HG03045 (cell line): ENCODE measurements around the gene DCTN4.

Source experiments
- ATAC-seq: cut with Tn5 transposase; IDR thresholded peaks from one replicate; pipeline ENCODE4 v1.9.1; 2021; ENCODE audit warnings: mild to moderate bottlenecking, moderate library complexity; ENCODE audit not compliant: unreplicated experiment

DCTN4 gene

DNA sequence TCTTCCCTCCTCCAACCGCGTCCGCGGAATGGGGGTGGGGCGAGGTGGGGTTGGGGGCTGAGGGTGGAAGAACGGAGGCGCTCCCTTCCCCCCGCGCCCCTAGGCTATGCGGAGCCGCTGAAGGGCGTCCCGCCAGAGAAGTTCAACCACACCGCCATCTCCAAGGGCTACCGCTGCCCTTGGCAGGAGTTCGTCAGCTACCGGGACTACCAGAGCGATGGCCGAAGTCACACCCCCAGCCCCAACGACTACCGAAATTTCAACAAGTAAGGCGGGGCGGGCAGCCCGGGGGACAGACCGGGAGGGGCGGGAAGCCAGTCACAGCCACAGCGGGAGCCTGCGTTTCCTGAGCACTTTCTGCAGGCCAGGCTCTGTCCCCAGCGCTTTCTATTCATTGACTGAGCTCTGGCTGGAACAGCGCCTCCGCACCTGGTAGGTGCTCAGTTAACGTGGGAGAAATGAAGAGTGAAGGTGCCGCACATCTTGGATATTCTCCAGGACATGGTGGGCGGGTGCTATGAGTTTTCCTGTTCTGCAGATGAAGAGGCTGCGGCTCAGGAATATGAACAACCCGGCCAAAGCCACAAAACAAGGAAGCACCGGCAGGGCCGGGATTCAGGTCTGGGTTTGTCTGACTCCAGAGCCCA, 86.5 kb downstream of the DCTN4 start:
- ATAC-seq: peak; percentile 58

GRCh38 chr5:150671509-150672236, 87.1 kb downstream of the DCTN4 start:
- peak; percentile 13 for ATAC-seq

DNA sequence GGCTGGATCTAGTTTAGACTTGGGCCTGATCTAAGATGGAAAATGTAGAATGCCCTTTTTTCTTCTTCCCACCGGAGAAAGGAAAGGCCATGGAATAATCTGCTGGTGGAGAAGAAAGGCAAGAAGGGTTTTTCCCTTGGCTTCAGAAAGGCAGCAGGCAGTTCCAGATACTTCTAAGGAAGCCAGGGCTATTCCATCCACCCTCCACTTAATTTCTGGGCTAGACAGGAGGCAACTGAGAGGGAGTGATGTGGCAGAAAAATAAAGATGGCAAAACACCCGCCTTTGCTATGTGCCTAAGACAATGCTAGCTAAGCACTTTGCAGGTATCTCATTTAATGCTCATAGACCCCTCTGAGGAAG, 87.9 kb downstream of the DCTN4 start:
- ATAC-seq: no peak

DNA sequence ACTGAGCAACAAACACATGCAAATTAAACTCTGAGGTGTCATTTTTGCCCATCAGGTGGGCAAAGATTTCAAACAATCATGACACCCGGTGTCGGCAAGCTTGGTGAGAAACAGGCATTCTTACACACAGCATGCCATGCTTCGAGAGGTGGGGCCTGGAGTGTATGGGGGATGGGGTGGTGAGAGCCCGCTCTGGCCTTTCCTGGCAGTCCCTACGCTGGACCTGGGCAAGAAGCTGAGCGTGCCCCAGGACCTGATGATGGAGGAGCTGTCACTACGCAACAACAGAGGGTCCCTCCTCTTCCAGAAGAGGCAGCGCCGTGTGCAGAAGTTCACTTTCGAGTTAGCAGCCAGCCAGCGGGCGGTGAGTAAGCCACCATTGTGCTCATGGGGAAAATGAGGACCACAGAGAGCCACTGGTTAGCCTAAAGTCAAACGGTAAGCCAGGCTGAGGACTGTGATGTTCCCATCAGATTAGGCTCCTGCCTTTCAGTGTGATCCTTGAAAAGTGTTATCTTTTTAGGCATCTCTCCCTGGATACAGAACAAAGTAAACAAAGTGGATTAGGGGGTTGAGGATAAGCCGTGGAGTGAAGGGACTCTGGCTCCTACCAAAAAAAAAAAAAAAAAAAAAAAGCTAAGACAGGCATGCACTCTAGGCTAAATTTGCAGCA, 88.4 kb downstream of the DCTN4 start:
- ATAC-seq: no peak

- ATAC-seq: no peak
Measured at GRCh38 chr5:150665044-150665443, 93.8 kb downstream of the DCTN4 start.

DNA sequence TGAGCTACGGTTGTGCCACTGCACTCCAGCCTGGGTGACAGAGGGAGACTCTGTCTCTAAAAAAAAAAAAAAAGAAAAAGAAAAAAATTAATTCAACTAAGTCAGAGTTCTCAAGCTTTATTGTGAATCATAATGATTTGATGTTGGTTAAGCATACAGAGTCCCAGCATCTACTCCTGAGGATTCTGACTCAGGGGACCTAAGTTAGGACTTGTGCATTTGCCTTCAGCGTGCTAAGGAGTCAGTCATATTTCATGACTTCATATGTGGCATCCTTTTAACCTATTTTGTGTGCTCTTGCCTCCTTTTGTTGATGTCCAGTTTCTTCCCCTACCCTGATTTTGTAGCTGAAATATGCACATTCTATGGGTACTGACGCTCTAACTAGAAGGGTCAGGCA, 94.9 kb downstream of the DCTN4 start:
- no peak for ATAC-seq

DNA sequence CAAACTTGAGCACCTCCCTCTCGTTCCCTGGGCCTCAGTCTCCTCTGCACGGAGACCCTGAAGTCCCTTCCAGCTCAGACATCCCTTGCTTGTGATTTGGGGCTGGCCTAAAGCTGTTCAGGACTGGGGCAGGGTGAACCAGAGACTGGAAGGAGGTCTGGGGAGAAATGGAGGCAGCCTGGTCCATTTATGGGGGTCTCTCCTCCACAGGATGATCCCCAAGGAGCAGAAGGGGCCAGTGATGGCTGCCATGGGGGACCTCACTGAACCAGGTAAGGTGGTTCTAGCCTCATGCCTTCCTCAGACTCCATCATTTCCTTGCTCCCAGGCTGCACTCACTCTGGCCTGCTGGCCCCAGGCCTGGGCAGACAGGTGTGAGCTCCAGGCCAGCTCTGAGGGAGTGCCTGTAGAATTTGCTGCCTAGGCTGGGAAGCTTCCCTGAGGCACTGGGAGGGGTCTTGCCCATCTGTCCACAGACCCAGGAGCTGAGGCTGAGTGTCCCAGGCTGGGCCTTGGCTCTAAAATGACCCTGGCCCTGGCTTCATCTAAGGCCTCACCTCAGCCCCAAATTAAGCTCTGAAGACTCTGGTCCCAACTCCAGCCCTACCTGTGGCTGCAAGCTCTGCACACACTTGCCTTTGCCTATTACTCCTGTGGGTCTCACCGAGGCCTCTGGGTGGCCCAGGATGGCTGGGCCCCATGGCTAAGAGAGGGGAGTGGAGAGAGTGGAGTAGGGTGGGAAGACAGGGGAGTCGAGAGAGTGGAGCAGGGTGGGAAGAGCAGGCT, 95.9 kb downstream of the DCTN4 start:
- ATAC-seq: no peak

GRCh38 chr5:150661821-150662596, 96.8 kb downstream of the DCTN4 start:
- ATAC-seq: no peak

DNA sequence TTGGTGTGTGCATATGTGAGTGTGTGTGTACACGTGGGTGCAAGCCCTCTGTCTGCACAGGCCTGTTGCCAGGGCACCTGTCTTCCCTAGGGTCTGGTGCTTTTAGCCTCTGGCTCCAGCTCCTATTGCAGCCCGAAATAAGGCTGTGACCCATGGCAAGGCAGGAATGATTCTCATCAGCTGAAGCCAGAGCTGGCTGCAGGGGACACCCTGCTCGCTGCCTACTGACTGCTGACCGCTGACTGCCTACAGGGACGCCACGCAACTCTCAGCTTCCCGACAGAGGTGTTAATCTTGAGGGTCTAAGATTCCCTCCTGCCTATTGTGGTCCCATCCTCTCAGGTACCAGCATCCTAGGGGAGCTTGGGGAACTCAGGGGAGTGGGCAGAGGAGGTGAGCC, 97.7 kb downstream of the DCTN4 start, which contains the start of gene MYOZ3:
MYOZ3 (plus strand) TSS at position 166 of the 400 bp plus-strand sequence. CDS start 1,691 bp downstream, outside the sequence.
- no peak for ATAC-seq

DNA sequence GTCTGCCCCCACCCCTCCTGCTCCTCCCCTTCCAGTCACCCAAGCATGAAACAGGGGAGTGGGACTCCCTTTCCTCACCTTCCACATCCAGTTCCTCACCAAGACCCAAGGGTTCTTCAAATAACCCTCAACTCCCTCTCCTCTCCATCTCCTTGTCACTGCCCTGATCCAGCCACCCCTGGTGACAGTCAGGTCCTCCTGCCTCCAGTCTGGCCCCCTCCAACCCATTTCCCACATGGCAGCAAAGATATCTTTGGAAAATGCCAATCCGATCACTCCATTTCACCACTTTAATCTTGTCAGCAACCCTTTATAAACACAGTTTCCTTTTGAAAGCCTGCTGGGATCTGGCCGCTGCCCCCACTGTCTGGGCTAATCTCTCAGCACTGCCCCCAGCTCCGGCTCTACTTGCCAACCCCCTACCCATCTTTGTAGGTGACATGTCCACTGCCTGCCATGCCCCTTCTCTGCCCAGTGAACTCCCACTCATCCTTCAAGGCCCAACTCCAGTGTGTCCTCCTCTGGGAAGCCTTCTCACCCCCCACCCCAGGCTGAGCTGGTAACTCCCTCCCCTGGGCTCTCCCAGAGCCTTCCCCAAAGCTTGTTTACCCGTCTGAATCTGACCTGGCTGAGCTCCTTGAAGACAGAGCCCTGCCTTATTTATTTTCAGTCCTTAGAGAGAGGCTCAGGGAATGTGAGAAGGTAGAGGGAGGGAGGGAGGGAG, 98.5 kb downstream of the DCTN4 start:
- no peak for ATAC-seq

- no peak for ATAC-seq
Measured at GRCh38 chr5:150659360-150660107, 99.3 kb downstream of the DCTN4 start.

DNA sequence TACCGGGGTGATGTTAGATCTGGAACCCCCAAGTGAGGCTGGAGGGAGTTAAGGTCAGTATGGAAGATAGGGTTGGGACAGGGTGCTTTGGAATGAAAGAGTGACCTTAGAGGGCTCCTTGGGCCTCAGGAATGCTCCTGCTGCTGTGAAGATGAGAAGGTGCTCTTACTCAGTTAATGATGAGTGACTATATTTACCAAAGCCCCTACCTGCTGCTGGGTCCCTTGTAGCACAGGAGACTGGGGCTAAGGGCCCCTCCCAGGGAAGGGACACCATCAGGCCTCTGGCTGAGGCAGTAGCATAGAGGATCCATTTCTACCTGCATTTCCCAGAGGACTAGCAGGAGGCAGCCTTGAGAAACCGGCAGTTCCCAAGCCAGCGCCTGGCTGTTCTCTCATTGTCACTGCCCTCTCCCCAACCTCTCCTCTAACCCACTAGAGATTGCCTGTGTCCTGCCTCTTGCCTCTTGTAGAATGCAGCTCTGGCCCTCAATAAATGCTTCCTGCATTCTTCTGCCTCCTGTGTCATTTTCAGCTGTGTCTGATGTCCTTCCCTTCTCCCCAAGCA, 100.0 kb downstream of the DCTN4 start:
- no peak for ATAC-seq
